NB4 (cell line): ENCODE data around the gene CYSRT1.

Experiments used
- POLR2A ChIP-seq: IDR thresholded peaks from 2 replicates; pipeline ENCODE4 v1.6.1; 2011; ENCODE audit warnings: mild to moderate bottlenecking; ENCODE audit not compliant: insufficient read length; ENCODE audit errors: extremely low read depth
- TF ChIP-seq, protein P1 (sequence below): IDR thresholded peaks from one replicate; pipeline ENCODE4 v1.5.1; 2012; ENCODE audit warnings: low read depth, low read length

DNA sequence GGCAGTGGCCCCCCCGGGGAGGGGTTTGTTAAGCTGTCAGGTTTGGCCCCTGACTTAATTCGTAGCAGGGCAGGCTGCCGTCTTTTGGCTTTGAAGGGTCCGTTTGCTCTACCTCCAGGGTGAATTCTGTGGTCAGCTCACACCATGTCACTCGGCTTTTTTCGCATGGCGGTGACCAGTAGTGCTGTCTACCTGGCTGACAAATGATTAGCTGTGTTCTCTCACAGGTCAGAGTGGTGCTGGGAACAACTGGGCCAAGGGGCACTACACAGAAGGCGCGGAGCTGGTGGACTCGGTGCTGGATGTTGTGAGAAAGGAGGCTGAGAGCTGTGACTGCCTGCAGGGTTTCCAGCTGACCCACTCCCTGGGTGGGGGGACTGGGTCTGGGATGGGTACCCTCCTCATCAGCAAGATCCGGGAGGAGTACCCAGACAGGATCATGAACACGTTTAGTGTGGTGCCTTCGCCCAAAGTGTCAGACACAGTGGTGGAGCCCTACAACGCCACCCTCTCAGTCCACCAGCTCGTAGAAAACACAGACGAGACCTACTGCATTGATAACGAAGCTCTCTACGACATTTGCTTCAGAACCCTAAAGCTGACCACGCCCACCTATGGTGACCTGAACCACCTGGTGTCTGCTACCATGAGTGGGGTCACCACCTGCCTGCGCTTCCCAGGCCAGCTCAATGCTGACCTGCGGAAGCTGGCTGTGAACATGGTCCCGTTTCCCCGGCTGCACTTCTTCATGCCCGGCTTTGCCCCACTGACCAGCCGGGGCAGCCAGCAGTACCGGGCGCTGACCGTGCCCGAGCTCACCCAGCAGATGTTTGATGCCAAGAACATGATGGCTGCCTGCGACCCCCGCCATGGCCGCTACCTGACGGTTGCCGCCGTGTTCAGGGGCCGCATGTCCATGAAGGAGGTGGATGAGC is 17.6 kb downstream of the CYSRT1 start:
- no peak for TF ChIP-seq POLR2A
- TF ChIP-seq, protein P1, sequence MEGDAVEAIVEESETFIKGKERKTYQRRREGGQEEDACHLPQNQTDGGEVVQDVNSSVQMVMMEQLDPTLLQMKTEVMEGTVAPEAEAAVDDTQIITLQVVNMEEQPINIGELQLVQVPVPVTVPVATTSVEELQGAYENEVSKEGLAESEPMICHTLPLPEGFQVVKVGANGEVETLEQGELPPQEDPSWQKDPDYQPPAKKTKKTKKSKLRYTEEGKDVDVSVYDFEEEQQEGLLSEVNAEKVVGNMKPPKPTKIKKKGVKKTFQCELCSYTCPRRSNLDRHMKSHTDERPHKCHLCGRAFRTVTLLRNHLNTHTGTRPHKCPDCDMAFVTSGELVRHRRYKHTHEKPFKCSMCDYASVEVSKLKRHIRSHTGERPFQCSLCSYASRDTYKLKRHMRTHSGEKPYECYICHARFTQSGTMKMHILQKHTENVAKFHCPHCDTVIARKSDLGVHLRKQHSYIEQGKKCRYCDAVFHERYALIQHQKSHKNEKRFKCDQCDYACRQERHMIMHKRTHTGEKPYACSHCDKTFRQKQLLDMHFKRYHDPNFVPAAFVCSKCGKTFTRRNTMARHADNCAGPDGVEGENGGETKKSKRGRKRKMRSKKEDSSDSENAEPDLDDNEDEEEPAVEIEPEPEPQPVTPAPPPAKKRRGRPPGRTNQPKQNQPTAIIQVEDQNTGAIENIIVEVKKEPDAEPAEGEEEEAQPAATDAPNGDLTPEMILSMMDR, result no peak
